ENCODE measurements around the gene ATP9A.

The ATP9A gene

GRCh38 chr20:51554538-51555165, 213.5 kb downstream of the ATP9A start:
- Histone ChIP-seq H3K36me3 (ENCODE audit: control insufficient read depth, insufficient read depth, low read length) (no peaks in the 10 kb centered on the region), H3K9ac (ENCODE audit: low read length) (no peak overlapping the region), H3K4me3 (ENCODE audit: low read length) (no peak overlapping the region), H3K4me1 (ENCODE audit: control insufficient read depth, insufficient read depth, low read length) (no peaks in the 10 kb centered on the region), H3K27ac (ENCODE audit: low read depth, low read length) (no peak overlapping the region), H3K27me3 (ENCODE audit: control insufficient read depth, insufficient read depth, low read length) (peaks cover 5% of the 10 kb centered on the region)

- H3K27ac ChIP-seq (ENCODE audit: low read depth, low read length), result no peak overlapping the region
- H3K27me3 ChIP-seq (ENCODE audit: control insufficient read depth, insufficient read depth, low read length), result peaks cover 5% of the 10 kb centered on the region
- H3K4me3 ChIP-seq (ENCODE audit: low read length), result no peak overlapping the region
- no peak overlapping the region for H3K9ac ChIP-seq (ENCODE audit: low read length)
- no peaks in the 10 kb centered on the region for H3K36me3 ChIP-seq (ENCODE audit: control insufficient read depth, insufficient read depth, low read length)
- no peaks in the 10 kb centered on the region for H3K4me1 ChIP-seq (ENCODE audit: control insufficient read depth, insufficient read depth, low read length)
Measured at GRCh38 chr20:51553897-51554486, 214.2 kb downstream of the ATP9A start.

GRCh38 chr20:51551186-51551585, 217.0 kb downstream of the ATP9A start:
- H3K4me3 ChIP-seq (ENCODE audit: low read length), result no peak overlapping the region
- no peak overlapping the region for H3K27ac ChIP-seq (ENCODE audit: low read depth, low read length)
- no peaks in the 10 kb centered on the region for H3K36me3 ChIP-seq (ENCODE audit: control insufficient read depth, insufficient read depth, low read length)
- no peaks in the 10 kb centered on the region for H3K4me1 ChIP-seq (ENCODE audit: control insufficient read depth, insufficient read depth, low read length)
- H3K9ac ChIP-seq (ENCODE audit: low read length), result no peak overlapping the region
- peaks cover 5% of the 10 kb centered on the region for H3K27me3 ChIP-seq (ENCODE audit: control insufficient read depth, insufficient read depth, low read length)

- Histone ChIP-seq H3K27me3 (ENCODE audit: control insufficient read depth, insufficient read depth, low read length) (peaks cover 5% of the 10 kb centered on the region), H3K4me1 (ENCODE audit: control insufficient read depth, insufficient read depth, low read length) (no peaks in the 10 kb centered on the region), H3K9ac (ENCODE audit: low read length) (no peak overlapping the region), H3K4me3 (ENCODE audit: low read length) (no peak overlapping the region), H3K27ac (ENCODE audit: low read depth, low read length) (no peak overlapping the region), H3K36me3 (ENCODE audit: control insufficient read depth, insufficient read depth, low read length) (no peaks in the 10 kb centered on the region)
Measured at GRCh38 chr20:51549474-51549873, 218.7 kb downstream of the ATP9A start.

GRCh38 chr20:51547951-51548350, 220.2 kb downstream of the ATP9A start:
- H3K4me3 ChIP-seq (ENCODE audit: low read length), result no peak overlapping the region
- H3K27me3 ChIP-seq (ENCODE audit: control insufficient read depth, insufficient read depth, low read length), result no peaks in the 10 kb centered on the region
- H3K9ac ChIP-seq (ENCODE audit: low read length), result no peak overlapping the region
- H3K4me1 ChIP-seq (ENCODE audit: control insufficient read depth, insufficient read depth, low read length), result no peaks in the 10 kb centered on the region
- H3K36me3 ChIP-seq (ENCODE audit: control insufficient read depth, insufficient read depth, low read length), result no peaks in the 10 kb centered on the region
- no peak overlapping the region for H3K27ac ChIP-seq (ENCODE audit: low read depth, low read length)
